HG03159 (cell line): Measurements from ENCODE around the gene CACNA2D2.
A peak's percentile ranks its signal among the peaks of the same experiment; 100 is the strongest.

Experiments
- ATAC-seq: cut with Tn5 transposase; IDR thresholded peaks from one replicate; pipeline ENCODE4 v1.9.1; 2021; ENCODE audit warnings: mild to moderate bottlenecking, moderate library complexity; ENCODE audit not compliant: unreplicated experiment

CACNA2D2 gene

DNA sequence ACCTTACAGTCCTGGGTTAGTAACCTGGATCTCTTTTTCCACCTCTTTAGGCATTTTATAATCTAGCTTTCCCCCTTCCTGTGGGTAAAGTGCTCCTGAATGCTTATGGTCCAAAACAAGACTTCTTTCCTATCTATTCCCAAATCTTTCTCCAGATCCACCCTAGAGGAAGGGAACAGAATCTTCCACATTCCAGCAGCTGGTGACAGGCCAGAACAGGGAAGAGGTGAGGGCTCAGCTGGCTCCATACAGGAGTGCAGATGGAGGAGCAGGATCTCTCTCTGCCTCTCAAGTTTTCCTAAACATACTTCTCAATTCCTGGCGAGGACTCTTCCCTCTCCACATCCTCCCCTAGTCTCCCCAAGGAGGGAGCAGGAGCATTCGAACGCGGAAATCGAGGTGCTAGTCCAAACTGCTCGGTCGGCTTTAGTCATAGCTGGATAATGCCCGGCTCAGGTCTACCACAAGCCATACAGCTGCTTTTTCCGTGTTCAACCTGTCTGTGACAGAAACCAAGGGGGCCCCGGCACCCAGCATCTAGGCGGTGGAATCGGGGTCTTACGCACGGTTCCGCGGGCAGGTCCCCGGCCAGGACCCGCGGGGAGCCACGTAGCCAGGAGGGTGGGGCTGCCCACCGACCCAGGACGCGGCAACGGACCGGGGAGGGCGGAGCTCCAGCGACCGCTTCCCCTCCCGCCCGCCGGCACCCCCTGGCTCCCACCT, 166.8 kb downstream of the CACNA2D2 start:
- ATAC-seq, result peak; percentile 23

GRCh38 chr3:50334339-50335075, 168.9 kb downstream of the CACNA2D2 start:
- no peak for ATAC-seq

- no peak for ATAC-seq
These were observed 169.6 kb downstream of the CACNA2D2 start for GRCh38 chr3:50333744-50334328.

GRCh38 chr3:50331364-50331907, 172.0 kb downstream of the CACNA2D2 start:
- ATAC-seq, result no peak

DNA sequence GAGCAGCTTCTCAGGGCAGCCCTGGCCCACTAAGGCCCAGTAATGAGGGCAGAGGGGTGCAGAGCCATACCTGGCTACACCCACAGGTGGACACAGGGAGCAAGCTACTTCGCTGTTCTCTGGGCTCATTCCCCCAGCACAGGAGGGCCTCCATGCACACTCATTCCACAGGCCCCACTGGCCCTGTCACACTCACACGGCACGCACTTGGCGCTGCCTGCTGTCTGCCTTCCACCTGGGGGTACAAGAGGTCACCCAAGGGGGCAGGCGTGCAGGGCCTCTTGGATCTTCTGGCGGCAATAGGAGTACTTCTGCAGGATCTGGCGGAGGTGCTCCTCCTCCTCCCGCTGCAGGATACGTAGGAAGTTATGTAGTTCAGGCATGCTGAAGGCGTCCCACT, 173.1 kb downstream of the CACNA2D2 start:
- no peak for ATAC-seq

- ATAC-seq, result peak; percentile 77
These were observed 175.3 kb downstream of the CACNA2D2 start, which contains the start of gene TUSC2 for GRCh38 chr3:50327943-50328691. TSS of gene TUSC2 (minus strand) at chr3:50328223. CDS start at chr3:50328099, 124 bp downstream.

- no peak for ATAC-seq
These were observed 176.3 kb downstream of the CACNA2D2 start for GRCh38 chr3:50327129-50327528.

- ATAC-seq, result no peak
These were observed 177.3 kb downstream of the CACNA2D2 start for GRCh38 chr3:50326182-50326541.

GRCh38 chr3:50325497-50326181, 177.8 kb downstream of the CACNA2D2 start:
- no peak for ATAC-seq

GRCh38 chr3:50325113-50325480, 178.3 kb downstream of the CACNA2D2 start:
- no peak for ATAC-seq

GRCh38 chr3:50324351-50325112, 178.9 kb downstream of the CACNA2D2 start:
- no peak for ATAC-seq

- ATAC-seq, result no peak
These were observed 179.7 kb downstream of the CACNA2D2 start for GRCh38 chr3:50323614-50324199.

DNA sequence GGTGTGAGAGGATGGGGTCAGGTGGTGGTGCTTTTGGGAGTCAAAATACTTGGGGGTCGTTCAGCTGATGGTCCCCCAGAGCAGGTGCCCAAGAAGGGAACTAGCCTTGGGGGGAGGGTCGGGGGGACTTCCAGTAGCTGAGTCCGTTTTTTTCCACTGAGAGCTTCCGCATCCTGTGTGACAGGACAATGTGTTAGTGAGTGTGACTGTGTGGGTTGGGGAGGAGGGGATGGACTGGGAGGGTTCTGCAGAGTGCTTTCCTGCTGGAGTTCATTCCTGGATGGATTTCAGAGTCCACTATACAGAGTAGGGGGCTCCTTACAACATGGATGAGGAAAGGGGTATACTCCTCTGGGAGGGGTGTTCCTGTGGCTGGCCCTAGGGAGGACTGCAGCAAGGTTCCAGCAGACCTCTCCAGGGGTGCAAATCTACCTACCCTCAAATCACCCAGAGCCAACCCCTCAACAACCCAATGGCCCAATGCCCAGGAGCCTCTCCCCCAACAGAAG, 180.3 kb downstream of the CACNA2D2 start:
- ATAC-seq, result no peak

GRCh38 chr3:50322386-50323091, 180.9 kb downstream of the CACNA2D2 start, which contains the start of gene HYAL2:
TSS of gene HYAL2 (minus strand) at chr3:50322745. CDS start at chr3:50320489, 2,256 bp downstream.
- no peak for ATAC-seq

- ATAC-seq, result no peak
These were observed 181.4 kb downstream of the CACNA2D2 start for GRCh38 chr3:50322115-50322385.

GRCh38 chr3:50321336-50322114, 181.9 kb downstream of the CACNA2D2 start:
- peak; percentile 75 for ATAC-seq

DNA sequence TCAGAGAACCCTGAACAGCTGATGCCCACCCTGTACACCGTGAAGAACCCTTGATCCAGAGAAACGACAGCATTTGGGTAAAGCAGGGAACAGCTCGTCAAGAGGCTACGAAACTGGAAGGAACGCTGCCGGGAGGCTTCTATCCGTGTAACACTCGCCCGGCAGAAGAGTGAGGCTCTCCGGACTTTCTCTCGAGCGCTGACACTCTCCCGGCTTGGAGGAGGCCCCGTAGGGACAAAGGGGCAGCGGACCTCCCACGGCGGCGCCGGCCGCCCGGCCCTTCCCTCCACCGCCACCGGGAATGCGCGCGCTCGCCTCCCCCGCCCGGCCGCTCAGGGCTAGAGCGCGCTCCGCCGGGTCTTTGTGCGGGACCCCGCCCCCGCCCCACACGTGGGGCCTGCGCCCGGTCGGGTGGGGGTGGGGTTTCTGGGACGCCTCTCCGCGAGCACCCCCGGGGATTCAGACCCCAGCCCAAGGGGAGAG, 182.5 kb downstream of the CACNA2D2 start:
- ATAC-seq, result peak; percentile 45
